Kidney (tissue), 14 donors: ENCODE results near the gene ROCK2. TPM values are rescaled to one million over a fixed set of nuclear protein-coding genes. Genes with fewer than 3 reads are reported as not detected.

ENCODE experiments used
- DNase-seq, 5 donors: peaks; one replicate each; pipeline ENCODE4 v3.0.0-alpha.2; 2013 to 2020
- FAIRE-seq: peaks from 2 replicates; lab custom pipeline; 2012; peaks lifted over from hg19 to GRCh38; lab: Jason Lieb, UNC
- H3K27ac ChIP-seq, 2 donors: one replicate each; pipeline ENCODE4 v1.7.0; 2013; ENCODE audit warnings: low read depth in 2 of 2, low read length in 2 of 2, inconsistent platforms in 1 of 2
- H3K27me3 ChIP-seq: one replicate; pipeline ENCODE4 v1.7.1; 2013; ENCODE audit warnings: low read length, inconsistent platforms; ENCODE audit not compliant: control insufficient read depth, insufficient read depth
- H3K36me3 ChIP-seq, 3 donors: one replicate each; pipeline versions ENCODE4 v1.7.0 to v1.7.1; 2013; ENCODE audit warnings: low read length in 3 of 3, control low read depth in 1 of 3, inconsistent platforms in 1 of 3; ENCODE audit not compliant: insufficient read depth in 3 of 3, control insufficient read depth in 2 of 3
- H3K4me1 ChIP-seq, 3 donors: one replicate each; pipeline versions ENCODE4 v1.7.0 to v1.7.1; 2013; ENCODE audit warnings: low read length in 3 of 3, inconsistent platforms in 1 of 3, low read depth in 1 of 3; ENCODE audit not compliant: control insufficient read depth in 2 of 3, insufficient read depth in 2 of 3
- H3K4me3 ChIP-seq, 3 donors: one replicate each; pipeline versions ENCODE4 v1.7.0 to v1.8.1; 2013; ENCODE audit warnings: low read length in 3 of 3, control low read depth in 1 of 3, inconsistent platforms in 1 of 3
- H3K9ac ChIP-seq, 3 donors: one replicate each; pipeline versions ENCODE4 v1.7.0 to v1.7.1; 2013; ENCODE audit warnings: low read length in 3 of 3, control low read depth in 1 of 3, inconsistent platforms in 1 of 3
- H3K9me3 ChIP-seq, 3 donors: one replicate each; pipeline versions ENCODE4 v1.7.0 to v1.7.1; 2013; ENCODE audit warnings: low read length in 3 of 3, control low read depth in 1 of 3, inconsistent platforms in 1 of 3; ENCODE audit not compliant: control insufficient read depth in 2 of 3, insufficient read depth in 1 of 3
- intact Hi-C: fragments of 100-400 bp; cut with DNase I; formaldehyde crosslinking; loops from one replicate; pipeline ENCODE4 v1.11.1; 2022
- polyA plus RNA-seq: library from polyadenylated mRNA; stranded (reverse); fragments of 350-450 nt; fragmentation: Illumina TruSeq; extraction: RNeasy Lipid Tissue Mini Kit (QIAGEN cat#74804); gene quantifications from one replicate; pipeline ENCODE4 v1.2.3, GENCODE V29; 2014; ENCODE audit warnings: low read depth, low replicate concordance; ENCODE audit not compliant: insufficient read depth
- total RNA-seq: library from RNA; stranded (reverse); fragmentation: NEBNext Ultra II Directional; extraction: Animal tissue kit (Norgen Biotek cat#: 25700); gene quantifications from one replicate; pipeline ENCODE4 v1.2.1, GENCODE V29; 2021
- TF ChIP-seq, protein P1 (sequence below): IDR thresholded peaks from 3 replicates; pipeline ENCODE4 v1.5.1; 2012; ENCODE audit warnings: mild to moderate bottlenecking, moderate library complexity, borderline replicate concordance; ENCODE audit not compliant: insufficient read depth; ENCODE audit errors: extremely low read depth
- donor health status: control.
- donor health status: control.
- donor health status: control.
- donor health status: control.
- donor health status: control.
- donor health status: DM: yes; HTN: yes; CAD: no.
- donor health status: Normal renal cell carcinoma (clear cell type).

The ROCK2 gene
- total and polyA plus RNA-seq, 2 donors from 2014 or later, result 6.7 to 58.3 TPM

DNA sequence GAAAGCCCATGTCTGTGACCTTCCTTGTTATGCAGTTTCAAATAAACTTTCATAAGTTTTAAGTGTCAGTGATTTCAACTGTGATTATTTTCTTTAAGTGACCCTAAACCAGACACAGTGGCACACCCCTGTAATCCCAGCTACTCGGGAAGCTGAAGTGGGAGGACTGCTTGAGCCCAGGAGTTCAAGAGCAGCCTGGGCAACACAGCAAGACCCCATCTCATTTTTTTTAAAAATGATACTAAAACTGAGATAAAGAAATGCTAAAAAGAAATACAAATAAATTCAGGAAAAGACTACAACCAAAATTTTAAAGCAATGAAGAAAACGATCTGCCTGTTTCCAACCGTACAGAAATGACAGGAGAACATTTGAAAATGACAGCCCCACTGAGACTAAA is 54.2 kb downstream of the ROCK2 start:
- H3K27ac ChIP-seq, result no peak overlapping the region
- intact Hi-C loops, result no loop called here
- TF ChIP-seq, protein P1, sequence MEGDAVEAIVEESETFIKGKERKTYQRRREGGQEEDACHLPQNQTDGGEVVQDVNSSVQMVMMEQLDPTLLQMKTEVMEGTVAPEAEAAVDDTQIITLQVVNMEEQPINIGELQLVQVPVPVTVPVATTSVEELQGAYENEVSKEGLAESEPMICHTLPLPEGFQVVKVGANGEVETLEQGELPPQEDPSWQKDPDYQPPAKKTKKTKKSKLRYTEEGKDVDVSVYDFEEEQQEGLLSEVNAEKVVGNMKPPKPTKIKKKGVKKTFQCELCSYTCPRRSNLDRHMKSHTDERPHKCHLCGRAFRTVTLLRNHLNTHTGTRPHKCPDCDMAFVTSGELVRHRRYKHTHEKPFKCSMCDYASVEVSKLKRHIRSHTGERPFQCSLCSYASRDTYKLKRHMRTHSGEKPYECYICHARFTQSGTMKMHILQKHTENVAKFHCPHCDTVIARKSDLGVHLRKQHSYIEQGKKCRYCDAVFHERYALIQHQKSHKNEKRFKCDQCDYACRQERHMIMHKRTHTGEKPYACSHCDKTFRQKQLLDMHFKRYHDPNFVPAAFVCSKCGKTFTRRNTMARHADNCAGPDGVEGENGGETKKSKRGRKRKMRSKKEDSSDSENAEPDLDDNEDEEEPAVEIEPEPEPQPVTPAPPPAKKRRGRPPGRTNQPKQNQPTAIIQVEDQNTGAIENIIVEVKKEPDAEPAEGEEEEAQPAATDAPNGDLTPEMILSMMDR, result no peak
- DNase-seq, result no peak
- peaks cover 0 to 7% (median 0%) of the 10 kb centered on the region in 3 donors for H3K36me3 ChIP-seq
- no peak overlapping the region for H3K9ac ChIP-seq
- no peak for FAIRE-seq
- no peaks in the 10 kb centered on the region for H3K9me3 ChIP-seq
- no peak overlapping the region for H3K4me3 ChIP-seq
- no peaks in the 10 kb centered on the region for H3K27me3 ChIP-seq
- peaks cover 0 to 5% (median 0%) of the 10 kb centered on the region in 3 donors for H3K4me1 ChIP-seq

GRCh38 chr2:11288431-11288830 is 56.0 kb downstream of the ROCK2 start:
- FAIRE-seq, result no peak
- Histone ChIP-seq H3K4me3 (no peak overlapping the region), H3K36me3 (peaks cover 7 to 18% (median 8%) of the 10 kb centered on the region in 3 donors), H3K9ac (no peak overlapping the region), H3K27ac (no peak overlapping the region), H3K27me3 (no peaks in the 10 kb centered on the region), H3K4me1 (peaks cover 0 to 5% (median 0%) of the 10 kb centered on the region in 3 donors), H3K9me3 (peaks cover 0 to 8% (median 3%) of the 10 kb centered on the region in 3 donors)
- TF ChIP-seq, protein P1, result no peak
- intact Hi-C loops, result no loop called here
- no peak for DNase-seq

DNA sequence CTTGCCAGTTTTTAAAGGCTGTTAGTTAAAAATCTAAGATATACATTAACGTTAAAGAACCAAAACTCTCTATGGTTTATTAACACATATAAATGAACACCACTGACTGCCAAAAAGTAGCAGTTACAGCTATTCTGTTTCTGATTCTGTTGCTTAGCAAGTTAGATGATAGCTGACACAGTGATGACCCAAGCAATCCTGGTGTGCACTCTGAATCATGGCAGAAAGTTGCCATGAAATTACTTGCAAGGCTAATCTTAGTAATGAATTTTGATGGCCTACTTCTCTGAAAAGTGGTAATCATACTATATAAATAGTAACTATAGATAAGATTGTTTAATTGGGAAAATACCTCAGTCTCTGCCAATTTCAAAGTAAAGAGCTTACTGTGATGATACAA is 57.7 kb downstream of the ROCK2 start:
- H3K9ac ChIP-seq, result no peak overlapping the region
- no peaks in the 10 kb centered on the region for H3K27me3 ChIP-seq
- no peaks in the 10 kb centered on the region for H3K4me1 ChIP-seq
- DNase-seq (no peak), FAIRE-seq (no peak)
- H3K27ac ChIP-seq, result no peak overlapping the region
- peaks cover 0 to 8% (median 3%) of the 10 kb centered on the region in 3 donors for H3K9me3 ChIP-seq
- H3K36me3 ChIP-seq, result peaks cover 7 to 18% (median 8%) of the 10 kb centered on the region in 3 donors
- TF ChIP-seq, protein P1, result no peak
- no peak overlapping the region for H3K4me3 ChIP-seq
- intact Hi-C loops, result no loop called here

GRCh38 chr2:11286323-11286722 is 58.1 kb downstream of the ROCK2 start:
- Histone ChIP-seq H3K27me3 (no peaks in the 10 kb centered on the region), H3K9me3 (peaks cover 0 to 8% (median 3%) of the 10 kb centered on the region in 3 donors), H3K4me1 (no peaks in the 10 kb centered on the region), H3K27ac (no peak overlapping the region), H3K36me3 (peaks cover 7 to 18% (median 8%) of the 10 kb centered on the region in 3 donors), H3K9ac (no peak overlapping the region), H3K4me3 (no peak overlapping the region)
- no peak for FAIRE-seq
- intact Hi-C loops, result no loop called here
- TF ChIP-seq, protein P1, result no peak
- no peak for DNase-seq
